OCI-LY3 (cell line): ENCODE measurements around the gene CFAP92.
A peak's percentile ranks its signal among the peaks of the same experiment; 100 is the strongest.

Experiments used
- H2AFZ ChIP-seq: fragments of 200-600, 300-600 bp; shearing (Covaris generic); 2 replicates; pipeline ENCODE4 v1.6.0; 2014; ENCODE audit warnings: antibody characterized with exemption, low read depth, low read length
- H3K27ac ChIP-seq: fragments of 200-600, 300-600 bp; sonication (generic); 2 replicates; pipeline ENCODE4 v1.5.1; 2014; ENCODE audit warnings: mild to moderate bottlenecking, low read length, moderate library complexity, mixed read lengths
- H3K27me3 ChIP-seq: fragments of 200-600, 300-600 bp; sonication (generic); 2 replicates; pipeline ENCODE4 v1.6.1; 2014; ENCODE audit warnings: low read depth, low read length, mixed read lengths
- H3K36me3 ChIP-seq: fragments of 200-600, 300-600 bp; sonication (generic); replicated peaks from 2 replicates; pipeline ENCODE3; 2014; ENCODE audit warnings: low read depth, low read length, mixed read lengths
- H3K4me1 ChIP-seq: fragments of 300-600, 200-600 bp; sonication (generic); 2 replicates; pipeline ENCODE4 v1.6.1; 2014; ENCODE audit warnings: low read length, mixed read lengths
- H3K4me2 ChIP-seq: fragments of 200-600, 300-600 bp; sonication (generic); 2 replicates; pipeline ENCODE4 v1.6.1; 2014; ENCODE audit warnings: low read length, mixed read lengths
- H3K4me3 ChIP-seq: fragments of 300-600, 200-600 bp; sonication (generic); 2 replicates; pipeline ENCODE4 v1.5.1; 2014; ENCODE audit warnings: antibody characterized with exemption, mild to moderate bottlenecking, low read length, moderate library complexity
- H3K79me2 ChIP-seq: fragments of 300-600, 200-600 bp; shearing (Covaris generic); 2 replicates; pipeline ENCODE4 v1.6.1; 2014; ENCODE audit warnings: mild to moderate bottlenecking, low read length, mixed read lengths
- H3K9ac ChIP-seq: fragments of 300-600, 200-600 bp; shearing (Covaris generic); 2 replicates; pipeline ENCODE4 v1.6.0; 2014; ENCODE audit warnings: mild to moderate bottlenecking, low read length, moderate library complexity
- H3K9me3 ChIP-seq: fragments of 200-600, 300-600 bp; shearing (Covaris generic); 2 replicates; pipeline ENCODE4 v1.6.1; 2014; ENCODE audit warnings: low read length, mixed read lengths; ENCODE audit not compliant: insufficient read depth
- H4K20me1 ChIP-seq: fragments of 200-600, 300-600 bp; sonication (generic); 2 replicates; pipeline ENCODE4 v1.6.1; 2016; ENCODE audit warnings: low read length, mixed read lengths; ENCODE audit not compliant: insufficient read depth
- CTCF ChIP-seq: fragments of 200-600, 300-600 bp; sonication (generic); IDR thresholded peaks from 2 replicates; pipeline ENCODE4 v1.5.1; 2014; ENCODE audit warnings: antibody characterized with exemption, low read length, low read depth
- EZH2phosphoT487 ChIP-seq: fragments of 200-600 bp; shearing (Covaris generic); IDR thresholded peaks from 2 replicates; pipeline ENCODE4 v1.6.1; 2018; ENCODE audit warnings: antibody characterized with exemption, mixed run types, low read depth

The CFAP92 gene

DNA sequence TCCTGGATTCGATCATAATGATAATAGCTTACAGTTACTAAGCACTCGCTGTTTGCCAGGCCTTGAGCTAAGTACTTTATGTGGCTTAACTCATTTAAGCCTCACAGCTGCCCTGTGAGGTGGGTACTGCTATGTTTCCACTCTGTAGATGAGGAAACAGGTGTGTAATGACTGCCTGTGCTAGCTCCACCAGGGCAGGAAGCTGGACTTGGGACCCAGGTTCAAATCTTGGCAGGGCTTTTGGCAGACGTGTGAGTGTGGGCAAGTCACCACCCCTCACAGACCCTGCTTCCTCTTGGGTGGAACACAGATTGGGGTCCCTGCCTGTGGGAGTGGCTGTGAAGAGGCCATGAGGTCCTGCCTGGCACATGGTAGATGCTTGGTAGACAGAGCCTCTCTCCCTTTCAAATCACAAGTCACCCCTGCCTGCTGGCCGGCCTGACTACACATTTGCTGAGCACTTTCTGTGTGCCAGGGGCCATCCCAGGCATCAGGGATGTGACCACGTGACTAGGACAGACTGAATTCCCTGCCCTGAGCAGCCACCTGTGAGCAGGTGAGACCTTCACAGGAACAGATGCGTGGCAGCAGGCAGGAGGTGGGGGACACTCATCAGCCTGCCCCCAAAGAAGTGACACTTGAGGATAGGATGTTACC is 10.9 kb upstream of the CFAP92 start:
- no peak overlapping the region for H3K4me3 ChIP-seq
- no peaks in the 10 kb centered on the region for H3K4me1 ChIP-seq
- H3K36me3 ChIP-seq = no peaks in the 10 kb centered on the region
- H4K20me1 ChIP-seq = no peaks in the 10 kb centered on the region
- H3K4me2 ChIP-seq = no peak overlapping the region
- no peak overlapping the region for H3K27ac ChIP-seq
- peak overlapping the region; percentile 45; the same call in 1 of the 2 replicates for H2AFZ ChIP-seq
- no peaks in the 10 kb centered on the region for H3K9me3 ChIP-seq
- H3K79me2 ChIP-seq = no peaks in the 10 kb centered on the region
- TF ChIP-seq EZH2phosphoT487 (no peak), CTCF (no peak)
- H3K9ac ChIP-seq = no peak overlapping the region
- H3K27me3 ChIP-seq = peaks cover 14% of the 10 kb centered on the region

GRCh38 chr3:129003578-129004112 is 9.8 kb upstream of the CFAP92 start:
- H3K9me3 ChIP-seq = no peaks in the 10 kb centered on the region
- H3K4me2 ChIP-seq = no peak overlapping the region

GRCh38 chr3:129002573-129003569 is 9.0 kb upstream of the CFAP92 start:
- H4K20me1 ChIP-seq = no peaks in the 10 kb centered on the region
- H3K9me3 ChIP-seq = no peaks in the 10 kb centered on the region
- H3K27me3 ChIP-seq = peaks cover 10% of the 10 kb centered on the region
- H2AFZ ChIP-seq = no peak overlapping the region
- H3K36me3 ChIP-seq = no peaks in the 10 kb centered on the region
- no peak overlapping the region for H3K9ac ChIP-seq
- no peak overlapping the region for H3K27ac ChIP-seq
- no peaks in the 10 kb centered on the region for H3K4me1 ChIP-seq
- H3K79me2 ChIP-seq = no peaks in the 10 kb centered on the region
- no peak for TF ChIP-seq CTCF
- TF ChIP-seq EZH2phosphoT487 = no peak
- no peak overlapping the region for H3K4me3 ChIP-seq
- no peak overlapping the region for H3K4me2 ChIP-seq

More at GRCh38 chr3:129003578-129004112, 9.8 kb upstream of the CFAP92 start:
- Histone ChIP-seq H3K36me3 (no peaks in the 10 kb centered on the region), H3K27ac (no peak overlapping the region), H3K9ac (no peak overlapping the region), H4K20me1 (no peaks in the 10 kb centered on the region), H2AFZ (no peak overlapping the region), H3K27me3 (peaks cover 14% of the 10 kb centered on the region), H3K4me3 (no peak overlapping the region), H3K4me1 (no peaks in the 10 kb centered on the region), H3K79me2 (no peaks in the 10 kb centered on the region)
- TF ChIP-seq EZH2phosphoT487 = no peak
- no peak for TF ChIP-seq CTCF
